Stimulated activated naive B cell treated with anti-CD40 and anti-IgM and Interleukin-4, amounts not matched to agents 10 μg/mL and 1 μg/mL and 100 μg/mL, for 72 hours (primary cell): ENCODE data around the gene GDPD3.

ENCODE experiments used
- ATAC-seq, 2 donors: fragments of 150-1000 bp; cut with Tn5 transposase; replicated peaks; 2 replicates each; pipeline ENCODE4 v1.10.0; 2021; ENCODE audit warnings: moderate library complexity in 1 of 2
- DNase-seq: peaks from one replicate; pipeline ENCODE4 v3.0.0; 2021
- H3K27ac Mint-ChIP-seq: one replicate; pipeline ENCODE4 v1.8.0; 2022; ENCODE audit warnings: mild to moderate bottlenecking, mixed read lengths
- H3K27me3 Mint-ChIP-seq, 2 donors: one replicate each; pipeline ENCODE4 v1.8.0; 2022; ENCODE audit warnings: mixed read lengths in 2 of 2
- H3K36me3 Mint-ChIP-seq, 2 donors: one replicate each; pipeline ENCODE4 v1.8.0; 2022; ENCODE audit warnings: mixed read lengths in 2 of 2, mild to moderate bottlenecking in 1 of 2
- H3K4me1 Mint-ChIP-seq, 2 donors: one replicate each; pipeline ENCODE4 v1.8.0; 2022; ENCODE audit warnings: mixed read lengths in 2 of 2, mild to moderate bottlenecking in 1 of 2
- H3K4me3 Mint-ChIP-seq, 2 donors: one replicate each; pipeline ENCODE4 v1.8.0; 2022; ENCODE audit warnings: mild to moderate bottlenecking in 2 of 2, mixed read lengths in 2 of 2, moderate library complexity in 1 of 2
- H3K9me3 Mint-ChIP-seq, 2 donors: one replicate each; pipeline ENCODE4 v1.8.0; 2022; ENCODE audit warnings: mixed read lengths in 2 of 2, mild to moderate bottlenecking in 1 of 2

Gene GDPD3, protein sequence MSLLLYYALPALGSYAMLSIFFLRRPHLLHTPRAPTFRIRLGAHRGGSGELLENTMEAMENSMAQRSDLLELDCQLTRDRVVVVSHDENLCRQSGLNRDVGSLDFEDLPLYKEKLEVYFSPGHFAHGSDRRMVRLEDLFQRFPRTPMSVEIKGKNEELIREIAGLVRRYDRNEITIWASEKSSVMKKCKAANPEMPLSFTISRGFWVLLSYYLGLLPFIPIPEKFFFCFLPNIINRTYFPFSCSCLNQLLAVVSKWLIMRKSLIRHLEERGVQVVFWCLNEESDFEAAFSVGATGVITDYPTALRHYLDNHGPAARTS

GRCh38 chr16:30113031-30113710 is at the start of gene GDPD3:
TSS of gene GDPD3 (minus strand) at chr16:30113537. CDS start at chr16:30113478, 59 bp downstream.
- H3K4me3 Mint-ChIP-seq = no peak within 1 kb of the TSS
- DNase-seq (no peak), ATAC-seq (no peak)
- no peaks in the 10 kb centered on the region for H3K27me3 Mint-ChIP-seq
- H3K36me3 Mint-ChIP-seq = peaks cover 26 to 38% of the 10 kb centered on the region in 2 donors
- H3K4me1 Mint-ChIP-seq = peaks cover 4 to 6% of the 10 kb centered on the region in 2 donors
- H3K27ac Mint-ChIP-seq = peak within 1 kb of the TSS; percentile 1
- H3K9me3 Mint-ChIP-seq = no peaks in the 10 kb centered on the region

DNA sequence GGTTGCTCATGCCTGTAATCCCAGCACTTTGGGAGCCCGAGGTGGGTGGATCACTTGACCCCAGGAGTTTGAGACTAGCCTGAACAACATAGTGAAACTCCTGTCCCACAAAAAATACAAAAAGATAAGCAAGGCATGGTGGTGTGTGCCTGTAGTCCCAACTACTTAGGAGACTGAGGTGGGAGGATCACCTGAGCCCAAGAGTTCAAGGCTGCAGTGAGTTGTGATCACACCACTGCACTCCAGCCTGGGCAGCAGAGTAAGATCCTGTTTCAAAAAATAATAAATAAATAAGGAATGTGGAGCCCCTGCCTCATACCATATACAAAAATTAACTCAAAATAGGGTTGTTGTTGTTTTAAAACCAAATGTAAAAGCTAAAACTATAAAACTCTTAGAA is 43.9 kb upstream of the GDPD3 start:
- H3K27ac Mint-ChIP-seq = no peak overlapping the region
- no peak for ATAC-seq

DNA sequence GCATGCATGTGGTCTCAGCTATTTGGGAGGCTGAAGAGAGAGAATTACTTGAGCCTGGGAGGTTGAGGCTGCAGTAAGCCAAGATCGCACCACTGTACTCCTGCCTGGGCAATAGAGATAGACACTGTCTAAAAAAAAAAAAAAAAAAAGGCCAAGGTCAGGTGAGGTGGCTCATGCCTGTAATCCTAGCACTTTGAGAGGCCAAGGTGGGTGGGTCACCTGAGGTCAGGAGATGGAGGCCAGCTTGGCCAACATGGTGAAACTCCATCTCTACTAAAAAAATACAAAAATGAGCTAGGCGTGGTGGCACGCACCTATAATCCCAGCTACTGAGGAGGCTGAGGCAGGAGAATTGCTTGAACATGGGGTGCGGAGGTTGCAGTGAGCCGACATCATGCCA is 41.9 kb upstream of the GDPD3 start:
- Mint-ChIP-seq H3K27me3 (no peaks in the 10 kb centered on the region), H3K36me3 (no peaks in the 10 kb centered on the region), H3K4me3 (no peak overlapping the region), H3K9me3 (no peaks in the 10 kb centered on the region), H3K27ac (no peak overlapping the region), H3K4me1 (peaks cover 0 to 4% of the 10 kb centered on the region in 2 donors)
- ATAC-seq (no peak), DNase-seq (no peak)

More for the DNA sequence above, 43.9 kb upstream of the GDPD3 start:
- no peak overlapping the region for H3K4me3 Mint-ChIP-seq
- no peaks in the 10 kb centered on the region for H3K27me3 Mint-ChIP-seq
- no peaks in the 10 kb centered on the region for H3K9me3 Mint-ChIP-seq
- no peak for DNase-seq
- no peaks in the 10 kb centered on the region for H3K36me3 Mint-ChIP-seq
- H3K4me1 Mint-ChIP-seq = no peaks in the 10 kb centered on the region

DNA sequence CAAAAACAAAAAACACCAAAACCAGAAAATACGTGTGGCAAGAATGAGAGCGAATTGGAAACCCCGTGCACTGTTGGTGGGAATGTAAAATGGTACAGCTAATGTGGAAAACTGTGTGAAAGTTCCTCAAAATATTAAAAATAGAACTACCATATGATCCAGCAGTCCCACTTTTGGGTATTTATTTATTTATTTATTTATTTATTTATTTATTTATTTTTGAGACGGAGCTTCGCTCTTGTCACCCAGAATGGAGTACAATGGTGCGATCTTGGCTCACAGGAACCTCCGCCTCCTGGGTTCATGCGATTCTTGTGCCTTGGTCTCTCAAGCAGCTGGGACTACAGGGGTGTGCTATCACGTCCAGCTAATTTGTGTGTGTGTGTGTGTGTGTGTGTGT is 39.2 kb upstream of the GDPD3 start:
- Mint-ChIP-seq H3K36me3 (peaks cover 2 to 4% of the 10 kb centered on the region in 2 donors), H3K9me3 (peaks cover 0 to 2% of the 10 kb centered on the region in 2 donors), H3K4me3 (no peak overlapping the region), H3K4me1 (peaks cover 0 to 4% of the 10 kb centered on the region in 2 donors), H3K27ac (no peak overlapping the region), H3K27me3 (no peaks in the 10 kb centered on the region)
- no peak for DNase-seq
- ATAC-seq = no peak

GRCh38 chr16:30151091-30151490 is 37.8 kb upstream of the GDPD3 start:
- H3K9me3 Mint-ChIP-seq = peaks cover 0 to 2% of the 10 kb centered on the region in 2 donors
- DNase-seq (no peak), ATAC-seq (peak in 1 of 2 donors; percentile 31)
- H3K4me3 Mint-ChIP-seq = no peak overlapping the region
- peaks cover 0 to 4% of the 10 kb centered on the region in 2 donors for H3K4me1 Mint-ChIP-seq
- H3K27me3 Mint-ChIP-seq = no peaks in the 10 kb centered on the region
- H3K36me3 Mint-ChIP-seq = peaks cover 2 to 4% of the 10 kb centered on the region in 2 donors
- no peak overlapping the region for H3K27ac Mint-ChIP-seq

DNA sequence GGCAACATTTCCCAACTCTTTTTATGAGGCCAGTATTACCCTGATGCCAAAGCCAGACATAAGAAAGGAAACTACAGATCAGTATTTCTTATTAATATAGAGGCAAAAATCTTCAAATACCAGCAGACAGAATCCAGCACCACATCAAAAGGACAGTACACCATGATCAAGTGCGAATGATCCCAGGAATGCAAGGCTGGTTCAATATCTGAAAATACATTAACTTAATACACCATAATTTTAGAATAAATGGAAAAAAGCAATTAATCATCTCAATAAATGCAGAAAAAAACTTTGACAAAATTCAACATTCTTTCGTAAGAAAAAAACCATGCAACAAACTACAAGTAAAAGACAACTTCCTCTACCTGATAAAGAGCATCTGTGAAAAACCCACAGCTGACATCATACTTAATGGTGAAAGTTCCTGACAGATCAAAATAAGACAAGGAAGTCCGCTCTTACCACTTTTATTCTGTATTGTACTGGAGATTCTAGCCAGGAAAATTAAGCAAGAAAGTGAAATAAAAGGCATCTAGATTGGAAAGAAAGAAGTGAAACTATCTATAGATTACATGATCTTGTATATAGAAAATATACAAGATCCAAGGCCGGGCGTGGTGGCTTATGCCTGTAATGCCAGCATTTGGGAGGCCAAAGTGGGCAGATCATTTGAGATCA is 36.1 kb upstream of the GDPD3 start:
- no peaks in the 10 kb centered on the region for H3K27me3 Mint-ChIP-seq
- H3K36me3 Mint-ChIP-seq = peaks cover 2 to 4% of the 10 kb centered on the region in 2 donors
- no peak overlapping the region for H3K27ac Mint-ChIP-seq
- H3K9me3 Mint-ChIP-seq = peaks cover 0 to 2% of the 10 kb centered on the region in 2 donors
- no peak for ATAC-seq
- DNase-seq = no peak
- peaks cover 0 to 4% of the 10 kb centered on the region in 2 donors for H3K4me1 Mint-ChIP-seq
- H3K4me3 Mint-ChIP-seq = no peak overlapping the region

- Mint-ChIP-seq H3K9me3 (peaks cover 0 to 2% of the 10 kb centered on the region in 2 donors), H3K36me3 (peaks cover 2 to 4% of the 10 kb centered on the region in 2 donors), H3K27ac (no peak overlapping the region), H3K4me1 (peaks cover 0 to 8% of the 10 kb centered on the region in 2 donors), H3K27me3 (no peaks in the 10 kb centered on the region), H3K4me3 (no peak overlapping the region)
- DNase-seq (no peak), ATAC-seq (no peak)
These were observed 34.6 kb upstream of the GDPD3 start for GRCh38 chr16:30147843-30148510.

DNA sequence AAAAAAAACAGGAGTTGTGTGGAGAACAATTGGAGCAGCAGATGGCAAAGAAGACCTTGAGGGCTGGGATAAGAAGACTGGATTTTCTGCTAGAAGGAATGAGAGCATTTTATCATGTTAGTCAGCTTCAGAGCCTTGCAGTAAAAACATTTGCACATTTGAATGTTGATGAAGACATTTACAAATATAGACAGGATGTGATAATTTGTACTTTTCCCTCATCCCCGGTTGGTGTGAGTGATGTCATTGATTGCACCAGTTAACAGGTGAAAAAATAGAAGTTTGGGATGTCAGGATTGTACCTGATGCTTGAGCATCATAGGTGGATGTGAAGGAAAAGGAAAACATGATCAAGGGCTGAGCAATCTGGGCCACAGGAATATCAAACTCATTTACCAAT is 32.3 kb upstream of the GDPD3 start:
- H3K27me3 Mint-ChIP-seq = no peaks in the 10 kb centered on the region
- peaks cover 0 to 5% of the 10 kb centered on the region in 2 donors for H3K4me1 Mint-ChIP-seq
- H3K4me3 Mint-ChIP-seq = no peak overlapping the region
- DNase-seq = no peak
- H3K27ac Mint-ChIP-seq = no peak overlapping the region
- H3K9me3 Mint-ChIP-seq = peaks cover 0 to 2% of the 10 kb centered on the region in 2 donors
- H3K36me3 Mint-ChIP-seq = peaks cover 2 to 4% of the 10 kb centered on the region in 2 donors
- ATAC-seq = no peak

DNA sequence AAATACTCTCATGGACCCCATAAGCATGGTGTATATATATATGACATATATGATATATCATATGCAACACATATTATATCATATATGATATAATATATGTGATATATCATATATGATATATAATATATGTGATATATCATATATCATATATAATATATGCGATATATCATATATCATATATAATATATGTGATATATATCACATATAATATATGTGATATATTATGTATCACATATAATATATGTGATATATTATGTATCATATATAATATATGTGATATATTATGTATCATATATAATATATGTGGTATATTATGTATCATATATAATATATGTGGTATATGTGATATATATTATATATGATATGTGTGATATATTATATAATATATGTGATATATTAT is 31.6 kb upstream of the GDPD3 start:
- peaks cover 3 to 6% of the 10 kb centered on the region in 2 donors for H3K4me1 Mint-ChIP-seq
- no peak overlapping the region for H3K27ac Mint-ChIP-seq
- no peak overlapping the region for H3K4me3 Mint-ChIP-seq
- no peak for DNase-seq
- no peak for ATAC-seq
- H3K27me3 Mint-ChIP-seq = no peaks in the 10 kb centered on the region
- peaks cover 0 to 2% of the 10 kb centered on the region in 2 donors for H3K9me3 Mint-ChIP-seq
- peaks cover 2 to 4% of the 10 kb centered on the region in 2 donors for H3K36me3 Mint-ChIP-seq

DNA sequence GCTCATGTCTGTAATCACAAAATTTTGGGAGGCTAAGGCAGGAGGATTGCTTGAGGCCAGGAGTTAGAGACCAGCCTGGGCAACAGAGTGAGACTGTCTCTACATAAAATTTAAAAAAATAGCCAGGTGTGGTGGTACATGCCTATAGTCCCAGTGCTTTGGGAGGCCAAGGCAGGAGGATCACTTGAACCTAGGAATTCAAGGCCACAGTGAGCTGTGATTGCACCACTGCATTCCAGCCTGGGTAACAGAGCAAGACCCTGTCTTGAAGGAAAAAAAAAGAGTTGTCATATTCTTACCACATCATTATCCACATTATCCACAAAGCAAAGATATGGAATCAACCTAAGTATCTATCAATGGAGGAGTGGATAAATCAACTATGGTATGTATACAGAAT is 30.7 kb upstream of the GDPD3 start:
- Mint-ChIP-seq H3K4me3 (no peak overlapping the region), H3K4me1 (peaks cover 9% of the 10 kb centered on the region in 2 donors), H3K36me3 (no peaks in the 10 kb centered on the region), H3K27ac (no peak overlapping the region), H3K9me3 (no peaks in the 10 kb centered on the region), H3K27me3 (no peaks in the 10 kb centered on the region)
- DNase-seq = no peak
- ATAC-seq = no peak

GRCh38 chr16:30143347-30143702 is 30.0 kb upstream of the GDPD3 start:
- Mint-ChIP-seq H3K27ac (no peak overlapping the region), H3K9me3 (no peaks in the 10 kb centered on the region), H3K4me1 (peaks cover 9% of the 10 kb centered on the region in 2 donors), H3K27me3 (no peaks in the 10 kb centered on the region), H3K36me3 (no peaks in the 10 kb centered on the region), H3K4me3 (no peak overlapping the region)
- no peak for ATAC-seq
- DNase-seq = no peak

DNA sequence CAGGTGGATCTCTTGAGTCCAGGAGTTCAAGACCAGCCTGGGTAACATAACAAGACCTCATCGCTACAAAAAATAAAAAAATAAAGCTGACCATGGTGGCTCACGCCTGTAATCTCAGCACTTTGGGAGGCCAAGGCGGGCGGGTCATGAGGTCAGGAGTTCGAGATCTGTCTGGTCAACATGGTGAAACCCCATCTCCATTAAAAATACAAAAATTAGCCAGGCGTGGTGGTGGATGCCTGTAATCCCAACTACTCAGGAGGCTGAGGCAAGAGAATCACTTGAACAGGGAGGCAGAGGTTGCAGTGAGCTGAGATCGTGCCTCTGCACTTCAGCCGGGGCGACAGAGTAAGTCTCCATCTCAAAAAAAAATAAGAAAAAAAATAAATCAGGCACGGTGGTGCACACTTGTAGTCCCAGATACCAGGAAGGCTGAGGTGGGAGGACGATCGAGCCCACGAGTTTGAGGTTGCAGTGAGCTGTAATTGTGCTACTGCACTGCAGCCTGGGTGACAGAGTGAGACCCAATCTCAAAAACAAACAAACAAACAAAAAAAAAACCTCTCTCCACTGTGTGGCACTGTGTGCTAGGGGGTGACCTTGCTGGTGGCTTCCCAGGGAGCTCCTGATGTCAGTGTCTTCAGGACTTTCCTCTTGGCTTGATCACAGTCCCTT is 29.5 kb upstream of the GDPD3 start:
- Mint-ChIP-seq H3K27me3 (no peaks in the 10 kb centered on the region), H3K4me1 (peaks cover 9% of the 10 kb centered on the region in 2 donors), H3K36me3 (no peaks in the 10 kb centered on the region), H3K4me3 (no peak overlapping the region), H3K9me3 (no peaks in the 10 kb centered on the region), H3K27ac (no peak overlapping the region)
- DNase-seq (no peak), ATAC-seq (peak; percentile 50 to 57)

DNA sequence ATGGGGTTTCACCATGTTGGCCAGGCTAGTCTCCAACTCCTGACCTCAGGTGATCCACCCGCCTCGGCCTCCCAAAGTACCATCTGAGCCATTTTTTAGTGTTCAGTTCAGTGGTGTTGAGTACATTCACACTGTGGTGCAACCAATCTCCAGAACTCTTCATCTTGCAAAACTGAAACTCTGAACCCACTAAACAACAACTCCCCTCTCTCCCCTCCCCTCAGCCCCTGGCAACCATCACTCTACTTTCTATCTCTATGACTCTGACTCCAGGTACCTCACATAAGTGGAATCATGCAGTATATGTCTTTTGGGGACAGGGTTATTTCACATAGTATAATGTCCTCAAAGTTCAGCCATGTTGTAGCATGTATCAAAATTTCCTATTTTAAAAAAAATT is 28.4 kb upstream of the GDPD3 start:
- H3K27ac Mint-ChIP-seq = no peak overlapping the region

More for the DNA sequence above, 28.4 kb upstream of the GDPD3 start:
- H3K36me3 Mint-ChIP-seq = no peaks in the 10 kb centered on the region
- H3K4me1 Mint-ChIP-seq = peaks cover 9% of the 10 kb centered on the region in 2 donors
- no peak overlapping the region for H3K4me3 Mint-ChIP-seq
- no peaks in the 10 kb centered on the region for H3K27me3 Mint-ChIP-seq
- no peak for ATAC-seq
- H3K9me3 Mint-ChIP-seq = no peaks in the 10 kb centered on the region
- DNase-seq = no peak
